ENCODE results near the gene STRA6.

DNA sequence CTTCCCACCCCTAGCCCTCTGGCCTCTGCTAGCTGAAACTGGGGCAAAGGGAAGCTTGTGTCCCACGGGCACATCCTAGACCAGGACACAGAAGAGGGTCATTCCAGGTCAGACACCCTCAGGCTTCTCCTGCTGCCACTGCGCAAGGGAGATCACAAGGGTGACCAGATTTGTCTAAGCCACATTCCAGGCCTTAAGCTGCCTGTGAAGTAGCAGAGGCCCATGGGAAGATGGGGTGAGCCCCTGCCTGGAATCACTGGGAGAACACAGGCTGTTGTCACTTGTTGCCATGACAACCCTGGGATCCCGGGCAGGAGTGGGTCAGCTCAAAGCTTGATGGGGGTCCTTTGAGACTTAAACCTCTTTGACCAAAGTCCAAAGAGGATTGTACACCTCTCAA is 10.8 kb downstream of the STRA6 start:
- no peak for TF ChIP-seq POLR2A (IDR thresholded peaks at IDR 0.05)
- TF ChIP-seq, protein P1, sequence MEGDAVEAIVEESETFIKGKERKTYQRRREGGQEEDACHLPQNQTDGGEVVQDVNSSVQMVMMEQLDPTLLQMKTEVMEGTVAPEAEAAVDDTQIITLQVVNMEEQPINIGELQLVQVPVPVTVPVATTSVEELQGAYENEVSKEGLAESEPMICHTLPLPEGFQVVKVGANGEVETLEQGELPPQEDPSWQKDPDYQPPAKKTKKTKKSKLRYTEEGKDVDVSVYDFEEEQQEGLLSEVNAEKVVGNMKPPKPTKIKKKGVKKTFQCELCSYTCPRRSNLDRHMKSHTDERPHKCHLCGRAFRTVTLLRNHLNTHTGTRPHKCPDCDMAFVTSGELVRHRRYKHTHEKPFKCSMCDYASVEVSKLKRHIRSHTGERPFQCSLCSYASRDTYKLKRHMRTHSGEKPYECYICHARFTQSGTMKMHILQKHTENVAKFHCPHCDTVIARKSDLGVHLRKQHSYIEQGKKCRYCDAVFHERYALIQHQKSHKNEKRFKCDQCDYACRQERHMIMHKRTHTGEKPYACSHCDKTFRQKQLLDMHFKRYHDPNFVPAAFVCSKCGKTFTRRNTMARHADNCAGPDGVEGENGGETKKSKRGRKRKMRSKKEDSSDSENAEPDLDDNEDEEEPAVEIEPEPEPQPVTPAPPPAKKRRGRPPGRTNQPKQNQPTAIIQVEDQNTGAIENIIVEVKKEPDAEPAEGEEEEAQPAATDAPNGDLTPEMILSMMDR (IDR thresholded peaks at IDR 0.05): no peak
